HG03520 (cell line): ENCODE measurements around the gene ENPP7.

ENCODE experiments used
- ATAC-seq: cut with Tn5 transposase; IDR thresholded peaks from one replicate; pipeline ENCODE4 v1.9.1; 2021; ENCODE audit warnings: mild to moderate bottlenecking, moderate library complexity; ENCODE audit not compliant: unreplicated experiment

ENPP7 gene

GRCh38 chr17:79702550-79703236 lies 28.1 kb upstream of the ENPP7 start:
- ATAC-seq = no peak

- ATAC-seq = no peak
Measured at GRCh38 chr17:79704691-79705090, 26.1 kb upstream of the ENPP7 start.

- no peak for ATAC-seq
Measured at GRCh38 chr17:79705674-79706073, 25.1 kb upstream of the ENPP7 start.

GRCh38 chr17:79706931-79707850 lies 23.6 kb upstream of the ENPP7 start:
- ATAC-seq = no peak

- no peak for ATAC-seq
Measured at GRCh38 chr17:79707931-79708891, 22.5 kb upstream of the ENPP7 start.

- no peak for ATAC-seq
Measured at GRCh38 chr17:79711715-79712305, 18.9 kb upstream of the ENPP7 start.

- no peak for ATAC-seq
Measured at GRCh38 chr17:79713391-79713790, 17.4 kb upstream of the ENPP7 start.

- no peak for ATAC-seq
Measured at GRCh38 chr17:79714176-79715097, 16.3 kb upstream of the ENPP7 start.

- ATAC-seq = no peak
Measured at GRCh38 chr17:79715098-79715942, 15.4 kb upstream of the ENPP7 start.

GRCh38 chr17:79715943-79716797 lies 14.6 kb upstream of the ENPP7 start:
- no peak for ATAC-seq

- no peak for ATAC-seq
Measured at GRCh38 chr17:79720705-79721292, 9.9 kb upstream of the ENPP7 start.

GRCh38 chr17:79721993-79722671 lies 8.6 kb upstream of the ENPP7 start:
- ATAC-seq = no peak

GRCh38 chr17:79722787-79723186 lies 8.0 kb upstream of the ENPP7 start:
- ATAC-seq = no peak

- ATAC-seq = no peak
Measured at GRCh38 chr17:79728169-79728907, 2.4 kb upstream of the ENPP7 start.

GRCh38 chr17:79728908-79729471 lies 1.8 kb upstream of the ENPP7 start:
- no peak for ATAC-seq

- ATAC-seq = no peak
Measured at GRCh38 chr17:79729761-79730160, 982 bp upstream of the ENPP7 start.
